NCI-H510A treated with DMSO at 0.1 percent for 48 hours (cell line): ENCODE results near the gene BYSL.

Experiments used
- DNase-seq: peaks from one replicate; lab custom pipeline; 2025; lab: John Stamatoyannopoulos, UW

BYSL gene

DNA sequence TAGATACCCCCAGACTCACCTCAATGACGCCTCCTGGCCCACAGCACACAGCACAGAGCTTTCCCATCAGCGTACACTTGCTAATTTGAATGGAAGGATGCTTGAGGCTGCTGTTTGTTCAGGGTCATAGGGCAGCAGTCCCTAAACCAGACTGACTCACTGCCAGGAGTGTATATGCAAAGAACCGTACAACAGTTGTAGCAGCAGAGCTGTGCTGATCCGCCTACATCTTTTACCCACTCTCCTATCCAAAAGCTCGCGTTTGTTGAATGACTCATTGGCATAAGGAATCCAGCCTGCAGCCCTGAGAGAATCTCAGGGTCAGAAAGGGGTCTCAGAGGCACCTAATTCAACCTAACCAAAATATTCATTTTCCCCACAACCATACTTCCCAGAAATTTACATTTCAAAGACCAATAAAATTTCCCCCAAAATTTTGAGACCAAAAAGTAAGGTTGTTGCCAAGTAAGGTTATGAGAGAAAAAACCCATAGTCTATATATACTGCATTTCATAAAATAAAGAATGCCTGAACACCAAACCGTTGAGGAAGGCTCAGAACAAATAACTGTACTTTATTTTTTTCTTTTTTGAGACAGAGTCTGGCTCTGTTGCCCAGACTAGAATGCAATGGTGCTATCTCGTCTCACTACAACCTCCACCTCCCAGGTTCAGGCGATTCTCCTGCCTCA is 55.6 kb downstream of the BYSL start:
- DNase-seq: no peak
